SK-N-MC (cell line): ENCODE measurements around the gene KLF13.
A peak's percentile ranks its signal among the peaks of the same experiment; 100 is the strongest.

Source experiments
- DNase-seq: peaks from one replicate; pipeline ENCODE4 v3.0.0-alpha.2; 2011; ENCODE audit warnings: low read depth, low spot score
- H3K27ac ChIP-seq: fragments of 200-600 bp; sonication (generic); 2 replicates; pipeline ENCODE4 v1.5.1; 2016; ENCODE audit warnings: mixed run types
- H3K36me3 ChIP-seq: fragments of 200-600 bp; sonication (generic); 2 replicates; pipeline ENCODE4 v1.6.1; 2017; ENCODE audit warnings: antibody characterized with exemption, low read length, mixed read lengths; ENCODE audit not compliant: insufficient read depth
- H3K4me3 ChIP-seq: fragments of 200-600 bp; sonication (generic); 2 replicates; pipeline ENCODE4 v1.5.1; 2016
- H3K9ac ChIP-seq: fragments of 200-600 bp; sonication (generic); 2 replicates; pipeline ENCODE4 v1.8.0; 2017; ENCODE audit warnings: mixed run types, mixed read lengths; ENCODE audit not compliant: insufficient read length
- H3K9me3 ChIP-seq: fragments of 200-600 bp; sonication (generic); 2 replicates; pipeline ENCODE4 v1.6.1; 2017; ENCODE audit warnings: low read depth, mild to moderate bottlenecking, antibody characterized with exemption, low read length, moderate library complexity, mixed read lengths
- EZH2 ChIP-seq: fragments of 200-600 bp; sonication (generic); IDR thresholded peaks from one replicate; pipeline ENCODE4 v1.6.1; 2017; ENCODE audit warnings: antibody characterized with exemption
- FOXP2 ChIP-seq: optimal IDR thresholded peaks from 2 replicates; pipeline ENCODE3; 2011; ENCODE audit warnings: mild to moderate bottlenecking, moderate library complexity; ENCODE audit not compliant: insufficient read depth; ENCODE audit errors: extremely low read length, control extremely low read depth
- POLR2AphosphoS5 ChIP-seq: IDR thresholded peaks from 2 replicates; pipeline ENCODE4 v1.6.1; 2012; ENCODE audit warnings: mild to moderate bottlenecking, low read depth, low read length, borderline replicate concordance

The KLF13 gene

GRCh38 chr15:31327669-31328427 is 1.2 kb downstream of the KLF13 start:
- H3K27ac ChIP-seq: peak overlapping the region; percentile 74; the same call in 1 of the 2 replicates
- no peak for DNase-seq
- TF ChIP-seq FOXP2: no peak
- no peak for TF ChIP-seq EZH2
- TF ChIP-seq POLR2AphosphoS5: no peak
- no peaks in the 10 kb centered on the region for H3K36me3 ChIP-seq
- peak overlapping the region; percentile 68 for H3K9ac ChIP-seq
- peak overlapping the region; percentile 90 for H3K4me3 ChIP-seq
- no peaks in the 10 kb centered on the region for H3K9me3 ChIP-seq

GRCh38 chr15:31328428-31328968 is 1.9 kb downstream of the KLF13 start:
- Histone ChIP-seq H3K9ac (peak overlapping the region; percentile 68), H3K27ac (peak overlapping the region; percentile 74; the same call in 1 of the 2 replicates), H3K36me3 (no peaks in the 10 kb centered on the region), H3K9me3 (no peaks in the 10 kb centered on the region), H3K4me3 (peak overlapping the region; percentile 90)
- TF ChIP-seq EZH2 (no peak), POLR2AphosphoS5 (no peak), FOXP2 (no peak)
- DNase-seq: no peak

- DNase-seq: no peak
Measured at GRCh38 chr15:31328969-31329639, 2.5 kb downstream of the KLF13 start.

GRCh38 chr15:31329640-31330010 is 3.0 kb downstream of the KLF13 start:
- TF ChIP-seq POLR2AphosphoS5 (no peak), EZH2 (no peak), FOXP2 (no peak)
- no peak for DNase-seq
- no peak overlapping the region for H3K27ac ChIP-seq
- peak overlapping the region; percentile 90; the same call in 1 of the 2 replicates for H3K4me3 ChIP-seq
- H3K36me3 ChIP-seq: no peaks in the 10 kb centered on the region
- no peaks in the 10 kb centered on the region for H3K9me3 ChIP-seq
- H3K9ac ChIP-seq: no peak overlapping the region

More at GRCh38 chr15:31328969-31329639, 2.5 kb downstream of the KLF13 start:
- Histone ChIP-seq H3K36me3 (no peaks in the 10 kb centered on the region), H3K27ac (no peak overlapping the region), H3K4me3 (peak overlapping the region; percentile 90), H3K9me3 (no peaks in the 10 kb centered on the region), H3K9ac (peak overlapping the region; percentile 68)
- TF ChIP-seq FOXP2 (no peak), POLR2AphosphoS5 (no peak), EZH2 (no peak)

- no peak overlapping the region for H3K9ac ChIP-seq
- TF ChIP-seq EZH2 (no peak), FOXP2 (no peak)
- no peak for DNase-seq
- no peak overlapping the region for H3K27ac ChIP-seq
- H3K9me3 ChIP-seq: no peaks in the 10 kb centered on the region
- no peaks in the 10 kb centered on the region for H3K36me3 ChIP-seq
- no peak overlapping the region for H3K4me3 ChIP-seq
Measured at GRCh38 chr15:31330111-31330785, 3.6 kb downstream of the KLF13 start.

- TF ChIP-seq EZH2 (no peak), FOXP2 (no peak), POLR2AphosphoS5 (no peak)
- Histone ChIP-seq H3K4me3 (no peak overlapping the region), H3K9ac (no peak overlapping the region), H3K27ac (no peak overlapping the region), H3K36me3 (no peaks in the 10 kb centered on the region), H3K9me3 (no peaks in the 10 kb centered on the region)
- DNase-seq: no peak
Measured at GRCh38 chr15:31330836-31331235, 4.2 kb downstream of the KLF13 start.

- Histone ChIP-seq H3K36me3 (no peaks in the 10 kb centered on the region), H3K27ac (no peak overlapping the region), H3K9me3 (no peaks in the 10 kb centered on the region), H3K9ac (no peak overlapping the region), H3K4me3 (no peak overlapping the region)
- no peak for DNase-seq
- TF ChIP-seq EZH2 (no peak), FOXP2 (no peak), POLR2AphosphoS5 (no peak)
Measured at GRCh38 chr15:31331389-31331788, 4.8 kb downstream of the KLF13 start.

GRCh38 chr15:31332020-31332680 is 5.5 kb downstream of the KLF13 start:
- no peak for TF ChIP-seq POLR2AphosphoS5
- no peak for TF ChIP-seq EZH2
- TF ChIP-seq FOXP2: no peak
- Histone ChIP-seq H3K36me3 (no peaks in the 10 kb centered on the region), H3K27ac (peak overlapping the region; percentile 47; the same call in 1 of the 2 replicates), H3K9ac (no peak overlapping the region), H3K9me3 (no peaks in the 10 kb centered on the region), H3K4me3 (0 out of 2 replicates have a peak overlapping the region, but pooled peaks have one; percentile 25)
- DNase-seq: no peak
